GM12864 (cell line): ENCODE data around the gene MAGEA12.
"Not testable (repeated sequence)": the region's sequence is repeated elsewhere in the genome, so short reads cannot be mapped to it uniquely, and the experiment has no call there.

Experiments used
- DNase-seq: peaks from one replicate; pipeline ENCODE4 v3.0.0-alpha.2; 2011; ENCODE audit warnings: low read depth
- H3K4me3 ChIP-seq: 2 replicates; pipeline ENCODE4 v1.5.1; 2011; ENCODE audit warnings: mild to moderate bottlenecking, low read depth, low read length, control low read depth
- CTCF ChIP-seq: IDR thresholded peaks from 2 replicates; pipeline ENCODE4 v1.5.1; 2011; ENCODE audit warnings: low read depth, mild to moderate bottlenecking, moderate library complexity, low read length, control low read depth, inconsistent platforms; ENCODE audit errors: missing control alignments

MAGEA12 gene

GRCh38 chrX:152733261-152733975 is at the start of gene MAGEA12, which contains the start of gene CSAG1:
Gene MAGEA12, plus strand, starts transcription at chrX:152733757. Its CDS starts 2,405 bp downstream, at chrX:152736162.
Gene CSAG1, minus strand, starts transcription at chrX:152733721. Its CDS starts 1,261 bp downstream, at chrX:152732460.
- TF ChIP-seq CTCF: no peak
- no peak within 1 kb of the TSS for H3K4me3 ChIP-seq
- no peak for DNase-seq

GRCh38 chrX:152697952-152698931 is 35.3 kb upstream of the MAGEA12 start, which contains the start of gene MAGEA3:
Gene MAGEA3, plus strand, starts transcription at chrX:152698794. Its CDS starts 2,039 bp downstream, at chrX:152700833.
- DNase-seq, H3K4me3 ChIP-seq: not testable (repeated sequence)

GRCh38 chrX:152700390-152700789 is 33.2 kb upstream of the MAGEA12 start:
- H3K4me3 ChIP-seq, DNase-seq: not testable (repeated sequence)

GRCh38 chrX:152706500-152706899 is 27.1 kb upstream of the MAGEA12 start:
- not testable (repeated sequence) for DNase-seq, H3K4me3 ChIP-seq

- not testable (repeated sequence) for DNase-seq, H3K4me3 ChIP-seq
Measured at GRCh38 chrX:152709173-152709572, 24.4 kb upstream of the MAGEA12 start, which contains the start of gene CSAG2. Gene CSAG2, minus strand, starts transcription at chrX:152709273. Its CDS starts 161 bp downstream, at chrX:152709112.

GRCh38 chrX:152713195-152713594 is 20.4 kb upstream of the MAGEA12 start:
- not testable (repeated sequence) for H3K4me3 ChIP-seq, DNase-seq

- H3K4me3 ChIP-seq, DNase-seq: not testable (repeated sequence)
Measured at GRCh38 chrX:152713815-152714787, 19.5 kb upstream of the MAGEA12 start, which contains the start of gene MAGEA2B. Gene MAGEA2B, plus strand, starts transcription at chrX:152714628. Its CDS starts 2,479 bp downstream, at chrX:152717107.

- no peak overlapping the region for H3K4me3 ChIP-seq
- no peak for TF ChIP-seq CTCF
- DNase-seq: no peak
Measured at GRCh38 chrX:152725409-152725808, 8.1 kb upstream of the MAGEA12 start.

- H3K4me3 ChIP-seq, DNase-seq: not testable (repeated sequence)
Measured at GRCh38 chrX:152734143-152734858, 744 bp downstream of the MAGEA12 start.

GRCh38 chrX:152735101-152735500 is 1.5 kb downstream of the MAGEA12 start:
- no peak for TF ChIP-seq CTCF
- no peak overlapping the region for H3K4me3 ChIP-seq
- no peak for DNase-seq
